ENCODE results near the gene MFSD12. TPM values are rescaled to one million over a fixed set of nuclear protein-coding genes. Genes with fewer than 3 reads are reported as not detected.
A peak's percentile ranks its signal among the peaks of the same experiment; 100 is the strongest.
"Not testable (repeated sequence)": the region's sequence is repeated elsewhere in the genome, so short reads cannot be mapped to it uniquely, and the experiment has no call there.

MFSD12 gene
- total RNA-seq, 1 experiment from 2014 or later = 132 TPM

- Histone ChIP-seq H3K4me3 (no peak overlapping the region), H3K4me1 (replicated peaks) (peaks cover 45% of the 10 kb centered on the region), H3K27ac (no peak overlapping the region), H3K27me3 (replicated peaks) (no peaks in the 10 kb centered on the region), H3K36me3 (peaks cover 82% of the 10 kb centered on the region), H3K9me3 (replicated peaks) (no peaks in the 10 kb centered on the region)
- DNase-seq (ENCODE audit: low read depth in 1 of 2, low spot score in 2 of 2) = no peak
Measured at GRCh38 chr19:3513229-3514140, 43.9 kb downstream of the MFSD12 start.

- H3K36me3 ChIP-seq = peaks cover 82% of the 10 kb centered on the region
- H3K27me3 ChIP-seq (replicated peaks) = no peaks in the 10 kb centered on the region
- H3K4me1 ChIP-seq (replicated peaks) = peaks cover 50% of the 10 kb centered on the region
- H3K27ac ChIP-seq = no peak overlapping the region
- no peaks in the 10 kb centered on the region for H3K9me3 ChIP-seq (replicated peaks)
- H3K4me3 ChIP-seq = no peak overlapping the region
- DNase-seq (ENCODE audit: low read depth in 1 of 2, low spot score in 2 of 2) = no peak
Measured at GRCh38 chr19:3512562-3513228, 44.7 kb downstream of the MFSD12 start.

GRCh38 chr19:3511506-3512251 is 45.7 kb downstream of the MFSD12 start:
- no peak overlapping the region for H3K4me3 ChIP-seq
- H3K27me3 ChIP-seq (replicated peaks) = no peaks in the 10 kb centered on the region
- H3K9me3 ChIP-seq (replicated peaks) = no peaks in the 10 kb centered on the region
- H3K36me3 ChIP-seq = peaks cover 84% of the 10 kb centered on the region
- peaks cover 56% of the 10 kb centered on the region for H3K4me1 ChIP-seq (replicated peaks)
- no peak overlapping the region for H3K27ac ChIP-seq
- DNase-seq (ENCODE audit: low read depth in 1 of 2, low spot score in 2 of 2) = no peak

GRCh38 chr19:3510727-3511126 is 46.7 kb downstream of the MFSD12 start:
- no peak for DNase-seq (ENCODE audit: low read depth in 1 of 2, low spot score in 2 of 2)
- H3K36me3 ChIP-seq = peaks cover 81% of the 10 kb centered on the region
- no peaks in the 10 kb centered on the region for H3K9me3 ChIP-seq (replicated peaks)
- H3K4me3 ChIP-seq = no peak overlapping the region
- no peaks in the 10 kb centered on the region for H3K27me3 ChIP-seq (replicated peaks)
- peaks cover 57% of the 10 kb centered on the region for H3K4me1 ChIP-seq (replicated peaks)
- no peak overlapping the region for H3K27ac ChIP-seq

GRCh38 chr19:3509566-3509989 is 47.8 kb downstream of the MFSD12 start:
- peaks cover 53% of the 10 kb centered on the region for H3K4me1 ChIP-seq (replicated peaks)
- no peaks in the 10 kb centered on the region for H3K9me3 ChIP-seq (replicated peaks)
- no peaks in the 10 kb centered on the region for H3K27me3 ChIP-seq (replicated peaks)
- DNase-seq (ENCODE audit: low read depth in 1 of 2, low spot score in 2 of 2) = peak; percentile 47 to 82
- no peak overlapping the region for H3K4me3 ChIP-seq
- peak overlapping the region; percentile 0; the same call in 1 of the 2 replicates for H3K27ac ChIP-seq
- H3K36me3 ChIP-seq = peaks cover 74% of the 10 kb centered on the region

GRCh38 chr19:3508771-3509535 is 48.4 kb downstream of the MFSD12 start:
- no peaks in the 10 kb centered on the region for H3K27me3 ChIP-seq (replicated peaks)
- no peaks in the 10 kb centered on the region for H3K9me3 ChIP-seq (replicated peaks)
- H3K36me3 ChIP-seq = peaks cover 67% of the 10 kb centered on the region
- peak overlapping the region; percentile 0; the same call in 1 of the 2 replicates for H3K27ac ChIP-seq
- no peak for DNase-seq (ENCODE audit: low read depth in 1 of 2, low spot score in 2 of 2)
- no peak overlapping the region for H3K4me3 ChIP-seq
- H3K4me1 ChIP-seq (replicated peaks) = peaks cover 47% of the 10 kb centered on the region

- Histone ChIP-seq H3K36me3 (peaks cover 60% of the 10 kb centered on the region), H3K4me1 (replicated peaks) (peaks cover 39% of the 10 kb centered on the region)
- not testable (repeated sequence) for H3K4me3 ChIP-seq; DNase-seq (ENCODE audit: low read depth in 1 of 2, low spot score in 2 of 2); H3K9me3 ChIP-seq (replicated peaks); H3K27ac ChIP-seq; H3K27me3 ChIP-seq (replicated peaks)
Measured at GRCh38 chr19:3508121-3508661, 49.2 kb downstream of the MFSD12 start.

- Histone ChIP-seq H3K4me1 (replicated peaks) (peaks cover 36% of the 10 kb centered on the region), H3K9me3 (replicated peaks) (no peaks in the 10 kb centered on the region), H3K27me3 (replicated peaks) (no peaks in the 10 kb centered on the region), H3K36me3 (peaks cover 54% of the 10 kb centered on the region), H3K4me3 (peak overlapping the region; percentile 91), H3K27ac (no peak overlapping the region)
- no peak for DNase-seq (ENCODE audit: low read depth in 1 of 2, low spot score in 2 of 2)
Measured at GRCh38 chr19:3507371-3508120, 49.8 kb downstream of the MFSD12 start.

GRCh38 chr19:3506384-3507340 is 50.7 kb downstream of the MFSD12 start:
- DNase-seq (ENCODE audit: low read depth in 1 of 2, low spot score in 2 of 2) = no peak
- peak overlapping the region; percentile 91 for H3K4me3 ChIP-seq
- H3K9me3 ChIP-seq (replicated peaks) = no peaks in the 10 kb centered on the region
- no peaks in the 10 kb centered on the region for H3K27me3 ChIP-seq (replicated peaks)
- H3K4me1 ChIP-seq (replicated peaks) = peaks cover 36% of the 10 kb centered on the region
- peak overlapping the region; percentile 61 for H3K27ac ChIP-seq
- H3K36me3 ChIP-seq = peaks cover 46% of the 10 kb centered on the region

- Histone ChIP-seq H3K36me3 (peaks cover 37% of the 10 kb centered on the region), H3K27ac (peak within 1 kb of the TSS; percentile 89), H3K9me3 (replicated peaks) (no peaks in the 10 kb centered on the region), H3K27me3 (replicated peaks) (no peaks in the 10 kb centered on the region), H3K4me1 (replicated peaks) (peaks cover 39% of the 10 kb centered on the region), H3K4me3 (peak within 1 kb of the TSS; percentile 91)
- DNase-seq (ENCODE audit: low read depth in 1 of 2, low spot score in 2 of 2) = peak; percentile 95 to 99
Measured at GRCh38 chr19:3505598-3506383, 51.6 kb downstream of the MFSD12 start, which contains the start of gene FZR1. Gene FZR1 (plus strand): TSS chr19:3506311. CDS start chr19:3522990, 16,679 bp downstream.

GRCh38 chr19:3504735-3505134 is 52.7 kb downstream of the MFSD12 start:
- H3K27ac ChIP-seq = no peak overlapping the region
- H3K36me3 ChIP-seq = peaks cover 31% of the 10 kb centered on the region
- DNase-seq (ENCODE audit: low read depth in 1 of 2, low spot score in 2 of 2) = no peak
- H3K9me3 ChIP-seq (replicated peaks) = no peaks in the 10 kb centered on the region
- peaks cover 35% of the 10 kb centered on the region for H3K4me1 ChIP-seq (replicated peaks)
- H3K27me3 ChIP-seq (replicated peaks) = no peaks in the 10 kb centered on the region
- H3K4me3 ChIP-seq = no peak overlapping the region
